GM18909 (cell line): Measurements from ENCODE around the gene ASTN2.
"Not testable (repeated sequence)": the region's sequence is repeated elsewhere in the genome, so short reads cannot be mapped to it uniquely, and the experiment has no call there.

Experiments used
- ATAC-seq: cut with Tn5 transposase; IDR thresholded peaks from one replicate; pipeline ENCODE4 v1.9.1; 2021; ENCODE audit warnings: mild to moderate bottlenecking; ENCODE audit not compliant: unreplicated experiment, poor library complexity

ASTN2 gene

DNA sequence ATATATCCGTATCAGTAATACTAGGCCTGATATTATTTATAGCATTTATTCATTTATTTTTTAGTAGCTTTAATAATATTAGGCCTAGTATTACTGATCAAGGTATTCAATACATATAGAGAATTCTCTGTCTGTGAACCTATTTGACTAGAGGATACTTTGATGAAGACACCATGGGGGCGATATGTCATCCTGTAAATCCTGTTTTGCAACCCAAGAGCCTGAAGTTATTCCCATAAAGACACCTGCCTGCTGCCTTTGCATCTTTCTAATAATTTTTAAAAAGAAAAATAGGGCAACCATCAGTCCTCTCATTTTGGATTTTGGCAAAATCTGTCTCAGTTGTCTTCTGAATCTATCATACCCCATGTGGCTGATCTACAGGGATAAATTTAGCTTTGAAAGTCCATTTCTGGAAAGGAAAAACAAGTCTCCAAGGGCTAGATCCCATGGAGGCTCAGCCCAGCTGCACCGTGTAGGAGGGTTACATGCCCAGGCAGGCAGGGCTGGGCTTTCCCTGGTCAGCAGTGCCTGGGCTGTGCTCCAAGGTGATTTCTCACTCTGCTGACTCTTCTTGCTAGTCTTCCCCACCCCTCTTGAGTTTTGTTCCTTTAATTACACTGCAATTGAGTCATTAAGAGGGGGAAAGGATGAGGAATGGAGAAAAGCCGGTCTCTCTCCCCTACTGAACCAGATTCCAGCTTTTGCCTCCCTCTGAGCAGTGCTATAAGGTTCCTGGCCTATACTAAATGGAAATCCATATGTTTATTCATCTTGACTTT is 558.8 kb downstream of the ASTN2 start:
- ATAC-seq, result no peak

DNA sequence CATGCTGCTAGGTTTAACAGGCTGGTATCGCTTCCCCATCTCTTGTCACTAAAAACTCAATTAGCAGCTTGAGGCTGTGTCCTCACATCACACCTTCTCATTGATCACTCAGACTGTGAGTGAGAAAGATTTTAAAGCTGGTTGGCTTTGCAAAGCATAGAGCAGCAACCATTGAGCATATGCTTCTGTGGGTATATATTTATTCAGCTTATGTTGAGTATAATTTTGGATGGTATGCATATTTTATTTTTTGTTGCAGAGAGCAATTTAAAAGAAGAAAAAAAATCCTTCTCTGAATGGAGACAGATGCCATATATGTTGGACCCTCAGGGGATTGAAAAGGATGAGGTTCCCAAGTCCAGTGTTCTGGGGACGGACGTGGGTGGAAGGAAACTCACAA is 565.1 kb downstream of the ASTN2 start:
- ATAC-seq, result no peak

GRCh38 chr9:116844621-116845020 is 570.2 kb downstream of the ASTN2 start:
- ATAC-seq, result no peak

DNA sequence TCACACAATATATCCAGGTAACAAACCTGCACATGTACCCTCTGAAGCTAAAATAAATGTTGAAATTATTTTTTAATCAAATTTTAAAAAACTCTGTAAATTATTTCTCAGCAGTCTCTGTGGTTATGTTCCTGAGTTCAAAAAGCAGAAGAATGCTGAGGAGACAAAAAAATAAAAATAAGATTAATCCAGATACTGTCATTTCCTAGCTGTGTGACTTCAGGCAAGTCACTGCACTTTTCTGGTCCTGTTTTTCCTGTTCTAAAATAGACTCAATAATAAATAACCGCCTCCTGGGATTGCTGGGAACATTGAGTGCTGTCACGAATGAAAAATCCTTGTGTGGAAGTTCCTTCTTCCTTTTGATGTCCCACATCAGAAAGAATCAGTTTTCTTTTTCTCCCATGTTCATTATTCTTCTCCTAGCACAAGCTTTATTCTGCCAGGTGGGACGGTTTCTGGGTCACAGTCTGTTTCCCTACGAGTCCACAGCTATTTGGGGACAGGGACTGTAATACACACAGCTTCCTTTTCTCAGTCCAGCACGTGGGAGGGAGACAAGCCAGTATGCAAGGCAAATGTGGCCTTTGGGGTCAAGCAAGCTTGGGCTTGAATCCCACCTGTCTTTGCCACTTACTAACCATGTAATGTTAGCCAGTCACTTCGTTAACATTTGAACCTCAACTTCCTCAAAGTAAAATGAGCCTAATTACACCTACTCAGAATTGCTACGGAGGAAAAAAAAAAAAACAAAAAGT is 570.8 kb downstream of the ASTN2 start:
- ATAC-seq, result no peak

GRCh38 chr9:116842658-116843057 is 572.2 kb downstream of the ASTN2 start:
- ATAC-seq, result no peak

- not testable (repeated sequence) for ATAC-seq
Measured at GRCh38 chr9:116838468-116838867, 576.4 kb downstream of the ASTN2 start.

DNA sequence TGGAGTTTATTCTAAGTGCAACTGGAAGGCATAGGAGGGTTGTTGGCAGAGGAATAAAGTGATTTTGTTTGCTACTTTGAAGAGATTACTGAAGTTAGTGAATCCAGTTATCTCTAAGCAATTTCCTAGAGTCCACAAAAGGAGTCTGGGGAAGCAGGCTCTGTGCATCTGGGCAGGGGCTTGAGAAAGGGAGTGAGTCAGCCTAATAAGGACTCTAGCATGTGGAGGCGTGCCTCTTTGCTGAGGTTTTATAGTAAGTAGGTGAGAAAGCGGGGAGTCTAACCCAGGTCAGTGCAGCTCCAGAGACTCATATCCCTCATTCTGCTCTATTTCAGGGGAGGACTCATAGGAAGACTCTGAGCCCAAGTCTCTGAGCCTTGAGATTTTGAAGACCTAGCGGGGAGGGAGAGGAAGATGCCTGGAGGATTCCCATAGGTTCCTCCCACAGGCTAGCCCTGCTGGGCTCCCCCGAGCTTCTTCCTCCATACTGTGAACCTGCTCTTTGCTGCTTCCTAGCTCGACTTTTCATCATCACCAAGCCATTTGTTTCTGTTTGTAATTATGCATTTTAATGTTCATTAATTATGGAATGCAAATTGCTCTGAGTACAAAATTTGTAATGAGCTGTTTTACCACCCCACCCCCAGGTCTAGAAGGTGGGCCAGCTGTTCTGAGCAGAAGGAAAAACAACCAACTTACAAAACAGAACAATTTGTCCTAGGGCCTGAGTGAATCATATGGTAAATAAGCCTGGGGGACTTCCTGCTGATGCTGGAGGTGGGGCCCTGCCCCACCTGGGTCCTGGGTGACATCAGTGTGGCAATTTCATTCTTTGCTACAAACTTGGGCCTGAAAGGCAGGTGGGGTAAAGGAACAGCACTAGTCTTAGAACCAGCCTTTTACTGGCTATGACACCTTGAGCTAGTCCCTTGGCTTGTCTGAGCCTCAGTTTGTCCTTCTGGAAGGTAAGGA is 577.6 kb downstream of the ASTN2 start:
- ATAC-seq, result no peak

- ATAC-seq, result not testable (repeated sequence)
Measured at GRCh38 chr9:116830321-116830720, 584.5 kb downstream of the ASTN2 start.

DNA sequence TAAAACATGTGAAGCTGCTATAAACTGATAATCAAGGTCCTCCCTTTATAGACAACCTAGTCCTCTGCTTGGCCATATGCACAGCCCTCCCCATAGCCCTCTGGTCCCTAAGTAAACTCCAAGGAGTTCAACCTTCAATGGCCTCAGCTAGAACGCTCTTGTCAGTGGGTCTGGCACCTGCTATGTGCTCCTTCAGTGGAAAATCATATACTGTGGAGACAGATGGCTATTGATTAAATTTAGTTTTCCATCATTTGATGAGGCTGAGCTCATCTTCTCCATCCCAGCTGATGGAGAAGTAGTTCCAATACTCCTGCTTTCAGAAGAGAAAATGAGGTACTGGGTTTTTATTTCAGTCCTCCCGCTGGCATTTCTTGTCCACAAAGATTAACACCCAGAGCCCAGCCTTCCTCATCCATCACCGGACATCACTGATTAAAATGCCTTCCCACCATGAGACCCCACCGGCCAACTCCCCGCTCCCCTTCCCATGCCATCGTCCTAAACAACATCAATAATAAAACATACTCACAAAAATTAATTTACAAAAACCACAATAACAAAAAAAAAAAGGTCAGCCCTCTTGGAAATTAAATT is 593.1 kb downstream of the ASTN2 start:
- no peak for ATAC-seq

GRCh38 chr9:116819116-116819515 is 595.7 kb downstream of the ASTN2 start:
- no peak for ATAC-seq

- no peak for ATAC-seq
Measured at GRCh38 chr9:116817762-116818161, 597.1 kb downstream of the ASTN2 start.

DNA sequence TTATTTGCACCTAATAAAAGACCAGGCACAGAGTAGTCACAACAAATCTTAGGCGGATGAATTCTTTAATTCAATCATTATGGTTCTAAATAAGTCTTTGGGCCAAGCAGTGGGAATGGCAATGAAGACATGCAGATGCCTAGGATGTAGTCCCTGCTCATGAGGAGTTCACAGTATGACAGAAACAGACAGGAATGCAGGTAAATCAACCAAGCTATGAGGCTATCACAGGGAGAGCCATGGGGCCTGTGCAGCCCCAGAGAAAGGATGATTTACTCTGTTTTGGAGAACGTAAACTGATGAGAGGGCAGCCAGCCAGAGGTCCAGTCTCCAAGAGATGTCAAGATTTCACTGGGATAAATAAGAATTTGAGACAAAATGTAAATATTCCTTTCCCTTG is 598.4 kb downstream of the ASTN2 start:
- ATAC-seq, result no peak

DNA sequence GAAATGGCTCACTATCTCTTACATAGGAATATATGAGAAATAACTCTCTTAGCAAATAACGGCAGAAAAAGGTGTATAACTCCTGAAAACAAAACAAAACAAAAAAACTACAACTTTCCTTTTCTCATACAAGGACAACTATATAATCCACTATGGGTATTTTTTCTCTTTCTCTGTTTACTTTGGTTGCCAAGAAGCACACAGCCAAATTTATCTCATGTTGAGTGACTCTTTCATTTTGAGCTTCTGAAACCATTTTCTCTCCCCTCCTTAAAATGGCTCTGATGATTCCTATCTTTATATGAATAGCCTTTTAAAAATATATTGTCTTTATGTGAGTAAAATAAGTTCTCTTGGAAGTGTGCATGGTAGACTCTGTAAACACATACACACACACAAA is 599.0 kb downstream of the ASTN2 start:
- no peak for ATAC-seq

DNA sequence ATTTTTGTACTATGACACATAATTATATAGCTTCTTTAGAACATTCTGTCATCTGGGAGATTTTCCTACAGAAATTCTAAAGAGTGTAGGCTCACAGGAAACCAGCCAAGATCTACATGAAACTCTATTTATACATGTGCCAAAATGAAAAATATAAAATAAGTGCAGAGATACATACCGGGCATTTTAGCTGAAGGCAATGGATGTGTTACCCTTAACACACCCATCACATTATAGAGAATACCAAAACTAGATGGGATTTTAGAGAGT is 601.9 kb downstream of the ASTN2 start:
- ATAC-seq, result no peak

DNA sequence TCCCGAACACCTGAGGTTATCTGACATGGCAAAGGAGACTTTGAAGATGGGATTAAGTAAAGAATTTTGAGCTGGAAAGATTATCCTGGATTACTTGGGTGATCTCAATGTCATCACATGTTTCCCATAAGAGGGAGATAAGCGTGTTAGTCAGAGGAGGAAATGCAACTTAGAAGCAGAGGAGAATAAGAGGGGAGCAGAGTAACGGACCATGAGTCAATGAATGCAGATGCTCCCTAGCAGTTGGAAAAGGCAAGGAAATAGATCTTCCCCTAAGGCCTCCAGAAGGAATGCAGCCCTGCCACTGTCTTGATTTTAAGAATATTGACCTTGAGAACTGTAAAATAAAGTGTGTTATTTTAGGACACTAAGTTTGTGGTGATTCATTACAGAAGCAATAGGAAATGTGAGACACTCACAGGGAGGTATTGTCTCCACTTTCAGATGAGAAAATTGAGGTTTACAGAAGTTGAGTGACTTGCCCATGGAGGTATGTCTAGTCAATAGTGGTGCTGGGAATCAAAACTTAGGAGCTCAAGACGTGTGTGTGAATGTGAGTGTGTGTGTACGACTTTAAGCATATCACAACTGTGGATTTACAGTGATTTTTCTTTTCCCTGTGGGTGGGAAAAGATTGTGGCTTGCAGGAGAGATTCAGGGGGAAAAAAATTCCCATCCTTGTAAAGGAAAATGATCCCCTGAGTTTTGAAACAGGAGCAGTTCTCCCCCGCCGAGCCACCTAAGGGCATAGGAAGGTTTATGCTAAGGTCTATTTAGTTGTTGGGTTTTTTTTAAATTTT is 602.4 kb downstream of the ASTN2 start:
- no peak for ATAC-seq

GRCh38 chr9:116809656-116810055 is 605.2 kb downstream of the ASTN2 start:
- no peak for ATAC-seq

DNA sequence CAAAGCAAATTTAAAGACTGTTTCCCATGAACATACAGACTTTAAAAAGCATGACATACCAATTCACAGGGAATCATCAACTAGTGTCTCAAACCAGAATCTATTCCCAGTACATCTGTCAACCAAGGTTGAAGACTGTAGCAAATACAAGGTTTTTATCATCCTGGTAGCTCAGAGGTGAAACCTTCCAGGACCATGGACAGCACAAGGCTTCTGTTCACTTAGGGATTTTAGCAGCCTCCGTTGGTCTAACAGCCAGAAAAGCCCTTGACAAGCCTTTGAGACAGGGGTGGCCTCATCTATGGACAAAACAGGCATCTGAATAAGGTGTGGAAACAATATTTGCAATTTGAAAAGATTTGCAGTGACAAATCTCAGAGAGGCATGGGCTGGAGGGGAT is 608.8 kb downstream of the ASTN2 start:
- ATAC-seq, result no peak

DNA sequence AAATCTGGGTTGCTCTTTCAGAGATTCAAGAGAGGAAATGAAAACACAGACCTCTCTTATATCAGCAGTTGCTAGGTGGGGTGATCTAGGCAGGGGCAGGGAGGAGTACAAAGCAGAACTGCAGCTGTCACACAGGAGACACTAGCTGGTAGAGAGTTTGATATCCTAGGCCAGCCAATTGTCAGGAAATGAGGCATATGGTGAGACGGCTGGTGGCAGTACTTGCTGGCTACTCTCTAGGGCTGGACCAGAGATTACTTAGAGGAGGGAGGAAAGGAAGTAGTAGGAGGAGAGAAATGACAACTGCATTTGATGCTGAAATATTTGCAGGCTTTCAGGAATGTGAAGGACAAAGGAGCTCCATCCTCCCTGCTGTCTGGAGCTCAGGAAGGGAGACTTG is 614.0 kb downstream of the ASTN2 start:
- no peak for ATAC-seq

DNA sequence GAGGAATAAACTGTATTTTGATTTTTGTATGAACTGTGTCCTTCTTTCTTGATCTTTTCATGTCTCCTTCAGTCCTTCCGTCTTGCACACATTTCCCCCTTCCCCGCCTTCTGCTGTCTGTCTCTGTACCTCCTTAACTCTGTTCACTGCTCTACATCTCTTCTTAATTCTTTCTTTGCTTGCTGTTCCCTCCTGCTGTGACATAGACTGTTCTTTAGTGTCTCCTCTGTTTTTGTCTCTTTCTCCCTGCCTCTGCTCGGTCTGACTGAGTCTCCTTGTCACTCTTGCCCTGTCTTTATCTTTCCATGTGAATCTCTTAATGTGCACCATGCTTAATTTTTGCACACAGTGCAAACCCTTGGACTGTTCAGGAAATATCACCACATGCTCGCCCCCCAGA is 614.8 kb downstream of the ASTN2 start:
- no peak for ATAC-seq

DNA sequence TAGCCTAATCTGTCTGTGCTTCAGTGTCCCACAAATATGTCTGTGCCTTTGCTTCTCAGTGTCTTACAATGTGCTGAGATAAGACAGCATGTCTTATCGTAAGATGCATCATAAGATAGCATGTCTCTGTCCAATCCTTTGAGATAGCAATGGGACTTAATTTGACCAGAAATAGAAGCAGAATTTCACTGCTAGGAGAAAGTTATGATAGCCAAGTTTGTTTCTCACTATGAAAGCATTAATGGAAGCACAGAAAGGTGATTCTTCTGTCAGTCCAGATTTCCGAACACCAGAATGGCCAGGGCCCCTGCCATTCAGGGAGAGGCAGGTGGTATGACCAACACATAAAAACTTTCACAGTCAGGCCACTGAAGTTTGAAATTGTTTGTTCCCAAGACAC is 616.3 kb downstream of the ASTN2 start:
- ATAC-seq, result no peak
